ENCODE results near the gene MED26. TPM values are rescaled to one million over a fixed set of nuclear protein-coding genes. Genes with fewer than 3 reads are reported as not detected.

The MED26 gene
- total RNA-seq, 4 donors from 2014 or later = 7.2 to 15.5 (median 8.2) TPM

DNA sequence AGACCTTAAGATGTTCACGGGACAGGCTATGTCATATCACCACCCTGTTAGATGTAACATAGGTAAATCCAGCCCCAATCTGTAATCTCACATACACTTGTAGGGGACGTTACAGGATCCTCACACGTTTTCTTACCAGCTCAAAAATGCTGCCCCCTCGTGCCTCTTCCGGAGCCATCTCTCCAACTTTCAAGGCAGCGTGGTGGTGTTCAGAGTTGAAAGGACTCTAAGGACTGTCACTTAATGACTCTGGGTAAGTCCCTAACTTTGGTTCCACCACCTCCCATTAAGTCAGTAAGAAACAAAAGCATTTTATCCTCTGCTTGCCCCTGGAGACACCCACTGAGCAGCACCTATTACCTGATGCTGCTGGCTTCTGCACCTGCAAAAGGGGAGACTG, 4.4 kb downstream of the MED26 start:
- TF ChIP-seq, protein P1, sequence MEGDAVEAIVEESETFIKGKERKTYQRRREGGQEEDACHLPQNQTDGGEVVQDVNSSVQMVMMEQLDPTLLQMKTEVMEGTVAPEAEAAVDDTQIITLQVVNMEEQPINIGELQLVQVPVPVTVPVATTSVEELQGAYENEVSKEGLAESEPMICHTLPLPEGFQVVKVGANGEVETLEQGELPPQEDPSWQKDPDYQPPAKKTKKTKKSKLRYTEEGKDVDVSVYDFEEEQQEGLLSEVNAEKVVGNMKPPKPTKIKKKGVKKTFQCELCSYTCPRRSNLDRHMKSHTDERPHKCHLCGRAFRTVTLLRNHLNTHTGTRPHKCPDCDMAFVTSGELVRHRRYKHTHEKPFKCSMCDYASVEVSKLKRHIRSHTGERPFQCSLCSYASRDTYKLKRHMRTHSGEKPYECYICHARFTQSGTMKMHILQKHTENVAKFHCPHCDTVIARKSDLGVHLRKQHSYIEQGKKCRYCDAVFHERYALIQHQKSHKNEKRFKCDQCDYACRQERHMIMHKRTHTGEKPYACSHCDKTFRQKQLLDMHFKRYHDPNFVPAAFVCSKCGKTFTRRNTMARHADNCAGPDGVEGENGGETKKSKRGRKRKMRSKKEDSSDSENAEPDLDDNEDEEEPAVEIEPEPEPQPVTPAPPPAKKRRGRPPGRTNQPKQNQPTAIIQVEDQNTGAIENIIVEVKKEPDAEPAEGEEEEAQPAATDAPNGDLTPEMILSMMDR (IDR thresholded peaks at IDR 0.05) = no peak
- ATAC-seq (ENCODE audit: low FRiP score) = no peak

DNA sequence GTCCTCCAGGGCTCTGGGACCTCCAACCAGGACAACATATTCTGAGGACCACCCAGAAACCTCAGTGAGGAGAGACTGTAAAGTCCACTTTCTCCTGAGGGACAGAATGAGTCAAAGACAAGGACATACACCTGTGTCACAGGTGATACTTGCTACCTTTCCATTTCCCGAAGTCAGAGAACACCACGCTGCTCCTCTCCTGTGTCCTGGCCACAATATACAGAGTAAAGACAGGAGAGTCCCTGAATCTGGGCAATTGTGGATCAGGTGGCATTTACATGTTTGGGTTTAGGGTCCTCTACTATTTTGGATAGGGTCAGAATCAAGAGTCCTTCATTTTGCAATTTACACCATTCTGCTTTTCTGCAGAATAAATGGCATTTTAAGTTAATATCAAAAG, 4.9 kb downstream of the MED26 start:
- DNase-seq (ENCODE audit: low spot score) (no peak), ATAC-seq (ENCODE audit: low FRiP score) (no peak)
- TF ChIP-seq, protein P1 (IDR thresholded peaks at IDR 0.05) = no peak

More for the DNA sequence above, 4.4 kb downstream of the MED26 start:
- no peak for DNase-seq (ENCODE audit: low spot score)

DNA sequence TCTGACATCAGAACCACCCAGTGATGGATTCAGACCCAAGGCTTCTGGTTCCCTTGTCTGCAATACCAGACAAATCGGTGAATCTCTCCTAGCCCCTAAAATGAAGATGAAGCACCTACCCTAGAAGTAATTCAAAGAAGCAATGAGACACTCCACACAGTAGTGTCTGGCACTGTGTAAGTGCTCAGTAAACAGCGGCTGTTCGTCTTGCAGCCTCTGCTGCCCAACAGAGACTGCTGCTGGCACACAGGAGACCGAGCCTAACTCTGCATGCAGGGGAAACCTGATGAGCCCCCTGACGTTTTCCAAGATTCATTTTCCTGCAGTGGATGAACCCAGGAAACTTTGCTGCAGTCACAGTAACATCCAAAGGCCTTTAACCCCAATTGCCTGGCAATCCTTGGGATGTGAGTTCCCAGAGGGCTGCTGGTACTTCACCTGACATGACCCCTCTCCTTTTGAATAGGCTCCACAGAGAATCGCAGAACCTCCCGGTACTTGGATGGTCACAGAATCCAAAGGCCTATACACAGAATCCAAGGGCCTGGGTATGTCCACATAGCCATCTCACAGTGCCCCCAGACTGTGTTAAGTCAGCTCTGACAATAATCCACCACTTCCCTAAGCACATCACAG, 6.7 kb downstream of the MED26 start:
- DNase-seq (ENCODE audit: low spot score) (no peak), ATAC-seq (ENCODE audit: low FRiP score) (no peak)
- TF ChIP-seq, protein P1 (IDR thresholded peaks at IDR 0.05) = no peak

DNA sequence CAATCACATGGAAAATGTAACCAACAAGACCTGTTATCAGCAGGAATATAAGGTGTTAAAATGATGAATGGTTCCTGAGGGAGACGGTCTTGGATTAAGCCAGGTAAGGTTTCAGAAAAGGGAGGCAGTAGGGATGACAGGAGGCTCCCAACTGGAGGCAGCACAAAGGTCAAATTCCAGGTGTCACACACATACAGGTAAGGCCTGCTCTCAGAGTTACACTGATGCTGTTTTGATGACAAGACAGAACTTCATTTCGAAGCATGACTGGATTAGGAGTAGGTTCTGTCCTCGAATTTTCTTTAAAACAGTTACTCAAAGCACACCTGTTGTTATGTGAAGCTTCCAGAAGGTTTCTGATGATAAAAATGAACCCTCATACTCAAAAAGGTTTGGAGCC, 7.4 kb downstream of the MED26 start:
- ATAC-seq (ENCODE audit: low FRiP score) = no peak
- TF ChIP-seq, protein P1 (IDR thresholded peaks at IDR 0.05) = no peak
- no peak for DNase-seq (ENCODE audit: low spot score)

DNA sequence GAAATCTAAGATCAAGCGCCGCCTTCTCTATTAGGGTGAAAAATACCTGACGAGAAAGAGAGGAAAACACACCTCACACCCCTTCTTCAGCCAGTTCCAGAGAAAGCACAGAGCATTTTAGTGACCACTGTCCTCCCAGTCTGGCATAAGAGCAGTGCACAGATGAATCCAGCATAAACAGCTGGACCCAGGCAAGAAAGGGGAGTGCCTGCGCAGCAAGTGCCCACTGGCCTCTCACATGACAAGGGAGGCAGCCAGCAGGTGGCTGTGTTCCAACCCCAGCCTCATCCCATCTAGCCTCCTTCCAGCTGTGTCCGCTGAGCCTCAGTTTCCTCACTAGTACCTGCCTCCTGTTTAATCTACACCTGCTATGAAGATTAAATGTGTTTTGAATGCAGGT, 8.0 kb downstream of the MED26 start:
- ATAC-seq (ENCODE audit: low FRiP score) = no peak
- DNase-seq (ENCODE audit: low spot score) = no peak
- TF ChIP-seq, protein P1 (IDR thresholded peaks at IDR 0.05) = no peak

DNA sequence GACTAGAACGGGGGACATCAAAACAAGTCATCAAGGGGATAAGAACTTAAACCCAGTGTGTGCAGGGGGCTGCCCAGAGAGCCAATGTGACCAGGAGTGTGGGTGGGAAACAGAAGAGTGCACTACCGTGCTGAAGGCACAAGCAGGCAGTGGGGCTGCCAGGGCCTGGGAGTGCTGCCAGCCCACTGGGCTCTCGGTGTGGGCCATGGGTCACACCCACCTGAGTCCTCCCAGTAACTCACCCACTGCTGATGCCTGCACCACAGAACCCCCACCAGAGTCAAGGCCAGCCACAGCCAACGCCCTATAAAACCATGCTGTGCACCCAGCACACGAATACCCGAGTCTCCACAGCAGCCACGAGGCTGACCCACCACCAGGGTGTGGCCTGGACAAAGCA, 8.5 kb downstream of the MED26 start:
- DNase-seq (ENCODE audit: low spot score) (no peak), ATAC-seq (ENCODE audit: low FRiP score) (no peak)
- TF ChIP-seq, protein P1 (IDR thresholded peaks at IDR 0.05) = no peak

DNA sequence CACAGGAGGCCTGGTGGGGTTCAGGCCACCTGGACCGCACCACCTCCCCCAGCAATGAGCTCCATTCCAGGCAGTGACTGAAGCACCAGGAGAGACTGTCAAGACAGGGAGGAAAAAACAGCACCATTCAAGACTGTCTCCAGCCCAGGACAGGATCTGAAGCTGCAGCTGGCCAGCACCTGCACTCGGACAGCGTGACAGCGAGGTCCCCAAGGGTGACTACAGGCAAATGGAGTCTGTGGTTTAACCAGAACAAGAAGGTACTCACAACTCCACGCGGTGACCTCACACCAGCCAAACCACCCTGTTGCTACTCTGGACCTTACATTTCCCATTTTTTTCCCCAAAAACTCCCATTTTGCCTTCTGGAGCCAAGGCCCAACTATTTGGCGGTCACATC, 9.8 kb downstream of the MED26 start:
- TF ChIP-seq, protein P1 (IDR thresholded peaks at IDR 0.05) = no peak
- ATAC-seq (ENCODE audit: low FRiP score) = no peak
- DNase-seq (ENCODE audit: low spot score) = no peak
